Esophagus squamous epithelium (tissue), 4 donors: ENCODE data around the gene OXER1.

Experiments used
- CTCF ChIP-seq, 6 experiments: fragments of 450-650 bp in 4 of 6; fragments of 200-600 bp in 2 of 6; sonication (generic) in 2 of 6; IDR thresholded peaks; one replicate each; pipeline ENCODE4 v1.5.1; 2016 to 2019; ENCODE audit warnings: antibody characterized with exemption in 6 of 6, mild to moderate bottlenecking in 4 of 6, moderate library complexity in 4 of 6
- POLR2A ChIP-seq, 4 donors: fragments of 450-650 bp; IDR thresholded peaks; one replicate each; pipeline ENCODE4 v1.6.1; 2017; ENCODE audit warnings: antibody characterized with exemption in 4 of 4, mild to moderate bottlenecking in 4 of 4, moderate library complexity in 3 of 4

DNA sequence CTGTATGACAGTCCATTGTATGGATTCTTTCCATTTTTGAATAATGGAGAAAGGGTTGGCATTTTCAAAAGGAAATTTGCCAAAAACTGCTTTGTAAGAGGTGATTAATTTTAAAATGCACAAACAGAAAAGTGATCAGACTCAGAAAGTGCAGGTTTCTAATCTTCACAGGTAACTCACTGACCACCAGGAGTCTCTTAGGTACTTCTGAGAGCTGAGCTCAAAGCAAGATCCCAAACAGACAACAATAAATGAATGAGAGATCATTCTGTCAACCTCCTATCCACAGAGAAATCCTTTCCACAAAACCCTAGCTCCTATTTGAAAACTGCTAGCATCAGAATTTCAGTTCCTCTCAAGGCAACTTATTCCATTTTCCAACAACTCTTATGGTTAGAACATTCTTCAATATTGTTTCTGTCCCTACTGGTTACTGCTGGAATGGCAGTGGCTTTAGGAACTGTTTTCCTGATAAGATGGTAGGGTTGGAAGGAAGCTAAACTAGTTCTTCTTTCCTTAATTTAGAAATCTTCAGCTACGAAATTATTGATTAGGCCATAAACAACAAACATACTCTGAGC, 49.1 kb upstream of the OXER1 start:
- TF ChIP-seq CTCF (IDR thresholded peaks at IDR 0.05), result peak; percentile 20 to 75 (median 54)
- TF ChIP-seq POLR2A (IDR thresholded peaks at IDR 0.05), result no peak
